Loucy (cell line): ENCODE measurements around the gene NCOA7.

Experiments
- CTCF ChIP-seq: fragments of 200-600 bp; sonication (generic); conservative IDR thresholded peaks from 2 replicates; pipeline ENCODE4 v1.5.1; 2014; ENCODE audit warnings: mild to moderate bottlenecking, antibody characterized with exemption, low read length
- EZH2phosphoT487 ChIP-seq: fragments of 200-600 bp; IDR thresholded peaks from 2 replicates; pipeline ENCODE4 v1.6.1; 2018; ENCODE audit warnings: antibody characterized with exemption, mild to moderate bottlenecking, moderate library complexity, borderline replicate concordance

- TF ChIP-seq CTCF: no peak
- no peak for TF ChIP-seq EZH2phosphoT487
These were observed 48.7 kb upstream of the NCOA7 start for GRCh38 chr6:125742024-125742423.
